Stomach (tissue), 4 donors: Measurements from ENCODE around the gene ACTL8.

ENCODE experiments used
- CTCF ChIP-seq, 7 experiments: fragments of 450-650 bp in 4 of 7; fragments of 200-600 bp in 3 of 7; sonication (generic) in 3 of 7; IDR thresholded peaks; one replicate each; pipeline ENCODE4 v1.5.1; 2016 to 2019; ENCODE audit warnings: antibody characterized with exemption in 7 of 7, control low read depth in 2 of 7, mild to moderate bottlenecking in 1 of 7
- POLR2A ChIP-seq, 4 donors: fragments of 450-650 bp; IDR thresholded peaks; one replicate each; pipeline ENCODE4 v1.6.1; 2016; ENCODE audit warnings: antibody characterized with exemption in 4 of 4, control low read depth in 2 of 4, mild to moderate bottlenecking in 1 of 4, moderate library complexity in 1 of 4

GRCh38 chr1:17763995-17764394, 8.9 kb downstream of the ACTL8 start:
- TF ChIP-seq CTCF (IDR thresholded peaks at IDR 0.05) = no peak
- TF ChIP-seq POLR2A (IDR thresholded peaks at IDR 0.05) = no peak
